Activated naive CD4-positive, alpha-beta T cell treated with anti-CD3 and anti-CD28 coated beads, Interleukin-2, amount 10 ng/mL, durations not matched to agents 5 hours and 36 hours (primary cell): ENCODE data around the gene CHD8. TPM values are rescaled to one million over a fixed set of nuclear protein-coding genes. Genes with fewer than 3 reads are reported as not detected.

Experiments used
- total RNA-seq, 2 experiments: library from RNA; stranded (reverse); gene quantifications; one replicate each; pipeline ENCODE4 v1.2.3, GENCODE V29; 2021

Gene CHD8, protein sequence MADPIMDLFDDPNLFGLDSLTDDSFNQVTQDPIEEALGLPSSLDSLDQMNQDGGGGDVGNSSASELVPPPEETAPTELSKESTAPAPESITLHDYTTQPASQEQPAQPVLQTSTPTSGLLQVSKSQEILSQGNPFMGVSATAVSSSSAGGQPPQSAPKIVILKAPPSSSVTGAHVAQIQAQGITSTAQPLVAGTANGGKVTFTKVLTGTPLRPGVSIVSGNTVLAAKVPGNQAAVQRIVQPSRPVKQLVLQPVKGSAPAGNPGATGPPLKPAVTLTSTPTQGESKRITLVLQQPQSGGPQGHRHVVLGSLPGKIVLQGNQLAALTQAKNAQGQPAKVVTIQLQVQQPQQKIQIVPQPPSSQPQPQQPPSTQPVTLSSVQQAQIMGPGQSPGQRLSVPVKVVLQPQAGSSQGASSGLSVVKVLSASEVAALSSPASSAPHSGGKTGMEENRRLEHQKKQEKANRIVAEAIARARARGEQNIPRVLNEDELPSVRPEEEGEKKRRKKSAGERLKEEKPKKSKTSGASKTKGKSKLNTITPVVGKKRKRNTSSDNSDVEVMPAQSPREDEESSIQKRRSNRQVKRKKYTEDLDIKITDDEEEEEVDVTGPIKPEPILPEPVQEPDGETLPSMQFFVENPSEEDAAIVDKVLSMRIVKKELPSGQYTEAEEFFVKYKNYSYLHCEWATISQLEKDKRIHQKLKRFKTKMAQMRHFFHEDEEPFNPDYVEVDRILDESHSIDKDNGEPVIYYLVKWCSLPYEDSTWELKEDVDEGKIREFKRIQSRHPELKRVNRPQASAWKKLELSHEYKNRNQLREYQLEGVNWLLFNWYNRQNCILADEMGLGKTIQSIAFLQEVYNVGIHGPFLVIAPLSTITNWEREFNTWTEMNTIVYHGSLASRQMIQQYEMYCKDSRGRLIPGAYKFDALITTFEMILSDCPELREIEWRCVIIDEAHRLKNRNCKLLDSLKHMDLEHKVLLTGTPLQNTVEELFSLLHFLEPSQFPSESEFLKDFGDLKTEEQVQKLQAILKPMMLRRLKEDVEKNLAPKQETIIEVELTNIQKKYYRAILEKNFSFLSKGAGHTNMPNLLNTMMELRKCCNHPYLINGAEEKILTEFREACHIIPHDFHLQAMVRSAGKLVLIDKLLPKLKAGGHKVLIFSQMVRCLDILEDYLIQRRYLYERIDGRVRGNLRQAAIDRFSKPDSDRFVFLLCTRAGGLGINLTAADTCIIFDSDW (N-terminal part only)
- 100 to 1,000 TPM; 112 to 116 TPM for total RNA-seq

DNA sequence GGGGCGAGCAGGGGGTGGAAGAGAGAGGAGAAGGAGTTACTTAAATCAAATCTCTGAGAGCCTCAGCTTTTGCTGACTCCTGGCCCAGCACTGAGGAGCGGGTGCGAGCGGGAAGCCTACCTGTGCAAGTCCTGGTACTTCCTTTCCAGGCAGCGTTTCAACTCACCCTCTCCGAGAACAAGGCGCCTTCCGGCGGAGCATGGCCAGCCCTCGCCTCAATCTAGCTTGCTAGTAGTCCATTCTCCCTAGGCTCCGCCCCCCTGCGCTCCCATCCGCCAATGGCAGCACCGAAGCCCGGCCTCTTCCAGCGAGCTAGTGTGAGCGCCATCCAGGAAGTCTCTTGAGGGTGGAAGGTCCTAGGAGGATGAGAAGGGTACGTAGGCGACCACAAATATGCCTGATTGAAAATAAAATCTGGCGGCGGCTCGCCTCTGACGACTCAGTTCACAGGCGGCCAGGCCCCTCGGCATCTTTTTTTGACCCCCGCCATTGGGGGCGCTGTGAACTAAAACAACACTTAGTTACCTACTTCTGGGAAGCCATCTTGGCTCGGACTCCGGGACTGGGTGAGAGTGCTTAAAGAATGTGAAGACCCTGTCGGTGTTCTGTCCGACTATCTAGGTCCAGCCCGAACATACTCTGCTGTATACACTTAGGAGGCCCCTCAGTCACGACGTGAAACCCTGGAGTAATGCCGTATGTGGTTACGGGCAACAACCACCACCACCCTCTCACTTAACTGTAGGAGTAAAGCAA lies at the start of gene CHD8:
Gene CHD8, minus strand, starts transcription at position 212 of the 756 bp plus-strand sequence. CDS start 24,480 bp downstream, outside the sequence.

DNA sequence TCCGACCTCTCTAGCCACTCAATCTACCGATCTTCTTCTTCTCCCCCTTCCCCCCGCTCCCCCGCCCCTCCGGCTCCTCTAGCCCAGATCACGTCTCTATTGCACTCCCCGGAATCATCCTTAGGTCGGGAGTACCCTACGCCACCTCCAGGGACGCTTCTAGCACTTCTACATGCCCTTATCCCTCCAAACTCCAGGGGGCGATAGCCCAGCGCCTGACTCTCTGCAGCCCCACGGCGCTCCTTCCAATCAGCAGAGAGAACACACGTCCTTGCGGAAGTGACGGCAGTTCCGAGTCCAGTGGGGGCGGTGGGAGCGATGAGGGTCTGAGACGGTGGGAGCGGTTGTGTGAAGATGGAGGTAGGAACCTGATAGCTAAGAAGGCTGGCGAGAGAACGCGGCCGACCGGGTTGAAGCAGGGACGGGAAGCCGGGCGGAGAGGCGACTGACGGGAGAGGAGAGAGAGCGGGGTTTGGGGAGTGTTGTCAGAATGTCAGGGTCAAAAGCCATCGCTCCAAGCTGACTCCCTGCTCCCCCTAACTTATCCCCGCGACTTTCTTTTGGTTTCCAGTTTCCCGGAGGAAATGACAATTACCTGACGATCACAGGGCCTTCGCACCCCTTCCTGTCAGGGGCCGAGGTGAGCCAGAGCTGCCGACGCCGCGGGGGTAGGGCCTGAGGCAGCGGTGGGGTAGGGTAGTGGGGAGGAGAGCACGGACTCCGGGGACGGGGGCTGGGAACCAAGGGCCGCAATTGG lies 21.2 kb upstream of the CHD8 start, which contains the start of the genes RAB2B and TOX4:
Gene RAB2B, minus strand, starts transcription at position 35 of the 757 bp plus-strand sequence. CDS start 87 bp downstream, outside the sequence.
Gene TOX4, plus strand, starts transcription at position 271 of the 757 bp plus-strand sequence. Its CDS starts 84 bp downstream, at position 355.

GRCh38 chr14:21383848-21384493 lies 72.0 kb downstream of the CHD8 start, which contains the start of gene SUPT16H:
Gene SUPT16H (minus strand): TSS chr14:21384019. CDS start chr14:21383927, 92 bp downstream.

Other genes starting within 250 kb of the CHD8 start
- 100 to 1,000 TPM; 543 to 544 TPM for gene HNRNPC, start 186.7 kb downstream of the CHD8 start, total RNA-seq
- gene RPGRIP1, start 176.0 kb downstream of the CHD8 start, total RNA-seq: not detected
- gene SUPT16H, start 72.1 kb downstream of the CHD8 start, total RNA-seq: 100 to 1,000 TPM; 105 TPM
- gene RAB2B, start 20.8 kb upstream of the CHD8 start, total RNA-seq: 10 to 100 TPM; 23.1 to 27.3 TPM
- gene TOX4, start 21.1 kb upstream of the CHD8 start, total RNA-seq: 10 to 100 TPM; 81.5 to 91.0 TPM
- 10 to 100 TPM; 74.7 to 77.7 TPM for gene METTL3, start 55.2 kb upstream of the CHD8 start, total RNA-seq
- 1 to 10 TPM; 3.1 to 3.7 TPM for gene SALL2, start 70.2 kb upstream of the CHD8 start, total RNA-seq
- not detected for gene OR10G3, start 124.0 kb upstream of the CHD8 start, total RNA-seq
- gene OR10G2, start 178.8 kb upstream of the CHD8 start, total RNA-seq: not detected
- not detected for gene OR4E2, start 197.7 kb upstream of the CHD8 start, total RNA-seq
- gene OR4E1, start 217.7 kb upstream of the CHD8 start, total RNA-seq: under 1 TPM in 1 of 2 experiments, not detected in 1; 0.08 TPM